Stimulated activated naive CD4-positive, alpha-beta T cell treated with Interleukin-2 at 50 U/mL for 16 hours (primary cell): Measurements from ENCODE around the gene LONRF3.

Experiments
- DNase-seq: peaks from one replicate; lab custom pipeline; 2025; lab: John Stamatoyannopoulos, UW

The LONRF3 gene

DNA sequence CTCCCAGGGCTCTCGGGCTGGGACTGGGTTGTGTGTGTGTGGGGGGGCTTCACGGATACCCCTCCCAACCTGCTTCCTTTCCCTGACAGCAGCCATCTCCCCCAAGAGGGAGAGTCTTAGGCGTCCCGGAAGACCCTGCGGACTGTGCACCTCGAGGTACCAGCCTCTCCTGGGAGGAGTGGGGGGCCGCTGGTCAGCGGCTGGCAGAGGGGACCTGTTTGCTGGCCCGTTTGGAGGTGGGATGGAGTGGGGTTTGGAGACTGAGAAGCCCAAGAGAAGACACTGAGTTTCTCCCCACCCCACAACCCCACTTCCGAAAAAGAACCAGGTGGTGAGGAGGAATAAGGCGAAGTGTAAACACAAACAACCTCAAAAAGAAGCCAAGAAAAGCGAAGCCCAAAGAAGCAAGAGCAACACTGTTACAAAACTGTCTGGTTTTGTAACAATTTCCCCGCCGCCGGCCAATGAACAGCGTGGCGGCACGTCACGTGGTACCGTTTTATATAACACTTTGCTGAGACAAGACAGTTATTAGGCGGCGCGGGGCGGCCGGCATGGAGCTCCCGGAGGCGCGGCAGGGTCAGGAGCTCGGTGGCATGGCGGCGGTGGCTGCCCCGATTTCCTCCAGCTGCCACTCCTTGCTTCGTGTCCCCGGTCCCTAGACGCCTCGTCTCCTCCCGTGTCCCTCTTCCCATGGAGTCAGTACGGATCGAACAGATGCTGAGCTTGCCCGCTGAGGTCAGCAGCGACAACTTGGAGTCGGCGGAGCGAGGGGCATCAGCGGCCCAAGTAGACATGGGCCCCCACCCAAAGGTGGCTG lies at the start of gene LONRF3:
TSS of gene LONRF3 (plus strand) at position 531 of the 820 bp plus-strand sequence. CDS start at position 694, 163 bp downstream.
- DNase-seq, result peak; percentile 58

DNA sequence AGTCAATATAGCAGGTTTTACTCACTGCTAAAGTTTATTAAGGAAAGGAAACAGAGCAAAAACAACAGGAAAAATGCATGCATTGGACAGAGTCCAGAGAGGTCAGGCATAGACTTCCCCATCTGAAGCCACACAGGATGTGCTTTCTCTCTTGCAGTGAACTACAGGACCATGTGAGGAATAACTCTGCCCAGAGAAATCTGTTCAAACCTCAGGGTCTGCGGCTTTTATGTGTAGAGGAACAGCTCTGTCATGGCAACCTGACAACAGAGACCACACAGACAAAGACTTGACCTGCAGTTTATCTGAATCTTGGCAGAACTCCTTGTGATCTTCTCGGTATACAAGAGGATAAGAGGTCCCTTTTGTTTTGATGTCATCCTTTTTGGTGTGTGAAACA lies 46.3 kb upstream of the LONRF3 start:
- no peak for DNase-seq

DNA sequence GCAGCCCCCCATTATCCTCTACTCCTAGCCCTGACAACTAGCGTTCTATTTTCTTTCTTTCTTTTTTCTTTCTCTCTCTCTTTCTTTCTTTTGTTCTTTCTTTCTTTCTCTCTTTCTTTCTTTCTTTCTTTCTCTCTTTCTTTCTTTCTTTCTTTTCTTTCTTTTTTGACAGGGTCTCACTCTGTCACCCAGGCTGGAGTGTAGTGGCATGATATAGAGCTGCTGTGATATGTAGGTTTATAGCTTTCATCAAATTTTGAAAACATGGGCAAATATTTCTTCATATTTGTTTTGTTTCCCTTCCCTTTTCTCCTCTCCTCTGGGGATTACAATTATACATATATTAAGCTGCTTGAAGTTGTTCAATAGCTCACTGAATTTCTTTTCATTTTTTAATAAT lies 39.1 kb upstream of the LONRF3 start:
- no peak for DNase-seq

DNA sequence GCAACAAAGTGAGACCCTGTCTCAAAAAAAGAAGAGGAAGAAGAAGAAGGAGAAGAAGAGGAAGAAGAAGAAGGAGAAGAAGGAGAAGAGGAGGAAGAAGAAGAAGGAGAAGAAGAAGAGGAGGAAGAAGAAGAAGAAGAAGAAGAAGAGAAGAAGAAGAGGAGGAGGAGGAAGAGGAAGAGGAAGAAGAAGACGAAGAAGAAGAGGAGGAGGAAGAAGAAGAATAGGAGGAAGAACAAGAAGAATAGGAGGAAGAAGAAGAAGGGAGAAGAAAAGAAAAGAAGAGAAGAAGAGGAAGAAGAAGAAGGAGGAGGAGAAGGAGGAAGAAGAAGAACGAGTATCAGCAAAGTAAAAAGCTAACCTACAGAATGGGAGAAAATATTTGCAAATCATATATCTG lies 33.3 kb upstream of the LONRF3 start:
- DNase-seq, result no peak

DNA sequence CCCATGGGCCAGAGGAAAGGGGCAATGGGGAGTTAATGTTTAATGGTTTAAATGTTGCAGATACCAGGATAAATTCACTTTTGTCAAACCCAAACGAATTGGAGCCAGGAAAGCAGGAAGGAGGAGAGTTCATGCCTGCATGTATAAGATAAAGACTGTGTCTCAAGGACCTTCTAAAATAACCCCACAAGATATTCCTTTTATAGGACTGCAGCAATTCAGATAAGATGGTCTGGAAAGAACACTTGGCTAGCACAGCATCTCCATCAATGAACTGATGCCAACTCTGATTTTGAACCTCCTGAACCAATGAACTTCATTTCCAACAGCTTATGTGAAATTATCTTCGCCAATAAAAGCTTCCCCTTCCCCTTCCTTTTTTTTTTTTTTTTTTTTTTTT lies 31.3 kb upstream of the LONRF3 start:
- DNase-seq, result no peak

DNA sequence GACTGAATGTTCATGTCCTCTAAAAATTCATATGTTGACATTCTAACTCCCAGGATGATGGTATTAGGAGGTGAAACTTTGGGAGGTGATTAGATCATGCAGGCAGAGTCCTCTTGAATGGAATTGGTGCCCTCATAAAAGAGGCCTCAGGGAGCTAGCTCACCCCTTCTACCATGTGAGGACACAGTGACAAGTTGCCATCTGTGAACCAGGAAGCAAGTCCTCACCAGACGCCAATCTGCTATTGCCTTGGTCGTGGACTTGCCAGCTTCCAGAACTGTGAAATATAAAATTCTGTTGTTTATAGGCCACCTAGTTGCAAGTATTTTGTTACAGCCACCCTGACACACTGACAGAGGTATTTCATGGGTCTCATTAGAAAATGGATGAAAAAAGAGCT lies 28.5 kb upstream of the LONRF3 start:
- no peak for DNase-seq

DNA sequence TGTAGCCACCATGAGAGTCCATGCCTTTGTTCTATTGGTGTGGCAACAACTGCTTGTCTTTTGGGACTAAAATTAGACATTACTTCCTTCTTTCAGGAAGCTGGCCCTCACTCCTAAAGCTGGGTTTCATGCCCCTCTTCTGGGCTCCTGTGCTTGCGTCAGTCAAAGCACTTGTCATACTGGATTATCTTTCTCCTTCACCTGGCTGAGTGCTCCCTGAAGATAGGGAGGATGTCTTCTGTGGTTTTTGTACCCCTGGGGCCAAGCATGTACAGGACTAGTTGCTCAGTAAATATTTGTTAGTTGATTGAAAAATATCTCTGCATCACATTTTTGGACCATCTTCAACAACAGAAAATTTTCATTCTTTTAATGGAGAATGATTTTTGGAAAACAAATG lies 26.1 kb upstream of the LONRF3 start:
- DNase-seq, result no peak

DNA sequence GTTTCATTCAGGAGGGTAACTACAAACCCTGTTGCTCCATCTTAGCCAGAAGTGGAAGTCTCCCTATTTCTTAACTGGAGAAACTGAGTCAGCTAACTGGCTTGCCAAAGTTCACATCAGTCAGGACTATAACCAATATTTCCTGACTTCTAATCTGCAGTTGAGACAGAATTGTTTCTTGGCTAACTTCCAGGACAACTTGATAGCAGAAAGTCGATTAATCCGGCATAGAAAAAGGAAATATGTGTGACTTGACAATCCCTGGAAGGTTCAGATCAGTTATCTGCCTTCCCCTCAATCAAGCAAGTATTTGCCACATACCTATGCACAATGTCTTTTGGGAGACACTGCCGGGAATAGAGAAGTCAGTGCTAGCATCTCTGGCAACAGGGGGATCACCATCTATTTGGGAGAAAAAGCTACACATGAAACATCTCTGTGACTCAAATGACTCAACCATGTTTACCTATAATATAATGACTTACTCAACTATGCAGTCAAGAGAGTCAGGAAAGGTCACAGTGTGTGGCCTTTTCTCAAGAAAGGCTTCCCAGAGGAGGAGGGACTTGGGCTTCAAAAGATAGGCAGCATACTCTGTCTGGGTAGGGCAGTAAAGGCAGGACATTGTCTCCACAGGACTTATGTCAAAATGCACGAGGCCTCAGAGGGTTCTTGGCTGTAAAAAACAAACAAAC lies 12.4 kb upstream of the LONRF3 start:
- DNase-seq, result no peak

DNA sequence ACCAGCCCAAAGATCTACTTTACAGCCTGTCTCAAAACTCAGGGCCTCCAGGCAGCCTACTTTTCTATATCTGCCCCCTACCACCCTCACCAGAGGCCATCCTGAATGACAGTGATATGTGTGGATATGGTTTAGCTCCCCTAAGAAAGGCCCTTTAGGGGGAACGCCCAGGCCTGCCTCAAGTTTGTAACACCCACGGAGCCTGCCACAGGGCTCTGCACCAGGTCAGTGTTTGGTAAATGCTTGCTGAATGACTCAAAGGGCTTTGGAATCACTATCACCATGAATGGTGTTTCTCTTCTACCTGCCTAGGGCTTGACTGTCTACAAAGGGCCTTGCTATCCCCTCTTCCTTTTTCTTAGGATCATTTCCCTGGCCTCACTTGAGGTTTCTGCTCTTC lies 11.3 kb upstream of the LONRF3 start:
- no peak for DNase-seq

DNA sequence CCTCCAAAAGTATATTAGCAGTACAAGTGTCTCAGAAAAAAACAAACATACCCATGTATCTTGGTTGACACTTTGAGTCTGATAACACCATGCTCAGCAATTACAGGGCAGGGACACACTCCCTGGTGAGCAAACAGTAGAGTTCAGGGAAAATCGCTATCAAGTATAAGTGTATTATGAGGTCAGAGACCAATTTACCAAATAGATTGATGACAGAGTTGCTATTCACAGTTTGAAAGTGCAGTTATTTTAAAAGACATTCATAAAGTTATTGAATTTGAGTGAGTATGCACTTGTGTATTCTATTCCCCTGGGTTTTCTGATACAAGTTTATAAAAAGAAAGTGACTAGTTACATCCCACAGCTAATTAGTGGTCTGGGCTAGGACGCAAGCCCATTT lies 10.2 kb upstream of the LONRF3 start:
- DNase-seq, result no peak

DNA sequence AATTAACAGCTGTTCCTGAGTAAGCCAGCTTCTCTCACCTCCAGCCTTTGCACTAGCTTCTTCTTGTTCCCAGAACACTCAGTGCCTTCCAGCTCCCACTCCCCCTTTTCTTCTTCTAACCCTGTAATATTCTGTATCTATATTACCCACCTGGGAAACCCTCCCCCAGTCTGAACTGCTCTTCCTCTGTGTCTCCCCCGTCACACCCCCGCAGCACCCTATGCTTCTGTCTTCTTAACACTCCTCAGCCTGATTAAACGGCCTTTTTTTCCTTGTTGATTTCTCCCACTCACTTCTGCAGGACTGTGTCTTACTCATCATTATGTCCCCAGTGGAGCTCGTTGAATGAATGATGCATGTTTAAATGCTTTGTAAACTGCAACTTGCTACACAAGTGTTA lies 9.0 kb upstream of the LONRF3 start:
- DNase-seq, result no peak

DNA sequence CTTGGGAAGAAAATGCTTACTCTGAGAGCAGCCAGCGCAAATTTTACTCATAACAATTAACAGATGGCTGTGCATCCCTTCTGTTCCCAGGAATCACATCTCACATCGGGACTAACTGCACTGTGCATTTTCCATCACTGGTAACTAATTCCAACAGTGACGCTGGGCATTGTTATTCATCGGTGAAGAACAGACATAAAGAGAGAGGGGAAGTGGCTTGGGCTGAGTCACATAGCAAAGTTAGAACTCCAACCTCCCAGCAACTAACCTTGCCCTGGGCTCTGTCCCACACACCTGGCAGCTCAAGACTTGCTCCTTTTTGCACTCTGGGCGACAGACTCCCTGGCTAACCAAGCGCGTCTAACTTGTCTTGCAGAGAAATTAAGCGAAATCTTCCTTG lies 6.4 kb upstream of the LONRF3 start:
- no peak for DNase-seq

DNA sequence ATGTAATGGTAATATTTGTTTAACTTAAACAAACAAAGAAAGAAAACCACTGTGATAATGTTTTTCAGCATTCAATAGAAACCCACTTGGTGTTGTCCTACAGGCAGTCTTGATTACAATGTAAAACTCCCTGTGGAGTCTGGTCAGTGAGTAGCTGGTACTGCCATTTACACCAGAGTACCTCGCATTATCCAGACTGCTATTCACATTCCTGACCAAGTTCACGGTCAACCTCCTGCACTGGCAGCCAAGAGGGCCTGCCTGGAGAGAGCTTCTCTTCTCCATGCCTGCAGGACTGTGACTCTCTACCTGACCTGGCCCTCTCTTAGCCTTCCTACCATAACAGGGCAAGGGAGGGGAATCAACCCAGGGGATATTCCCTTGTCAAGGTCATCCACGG lies 2.9 kb upstream of the LONRF3 start:
- no peak for DNase-seq

DNA sequence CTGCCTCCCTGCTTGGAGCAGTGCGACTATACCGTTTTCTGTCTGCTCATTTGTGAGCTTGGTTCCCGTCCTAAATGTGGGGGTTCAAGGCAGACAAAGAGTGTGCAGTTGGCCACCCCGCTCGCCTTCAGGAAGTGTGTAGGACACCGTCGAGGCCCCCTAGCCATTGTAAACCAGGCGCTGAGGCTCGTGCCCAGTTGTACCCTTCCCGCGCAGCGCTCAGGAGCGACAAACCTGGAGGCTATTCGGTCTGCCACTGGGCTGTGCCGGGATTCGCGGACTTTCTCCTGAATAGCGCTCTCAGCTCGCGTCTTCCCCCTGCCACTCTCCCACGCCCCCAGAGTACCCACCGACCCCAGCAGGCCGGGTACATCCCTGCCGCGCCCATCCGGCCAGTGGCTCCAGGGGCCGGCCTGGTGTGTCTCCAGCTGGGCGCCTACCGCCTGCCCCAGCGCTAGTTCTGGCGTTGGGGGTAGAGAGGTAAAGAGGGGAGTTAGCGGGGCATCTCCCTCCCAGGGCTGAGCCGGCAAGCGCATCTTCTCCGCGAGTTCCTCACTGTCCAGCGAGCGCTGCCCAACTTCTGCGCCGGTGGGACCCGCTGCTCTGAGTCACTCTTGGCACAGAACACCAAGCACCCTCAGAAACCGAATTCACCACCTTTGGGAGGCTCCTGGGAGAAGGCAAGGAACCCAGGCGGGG lies 880 bp upstream of the LONRF3 start:
- DNase-seq, result no peak

DNA sequence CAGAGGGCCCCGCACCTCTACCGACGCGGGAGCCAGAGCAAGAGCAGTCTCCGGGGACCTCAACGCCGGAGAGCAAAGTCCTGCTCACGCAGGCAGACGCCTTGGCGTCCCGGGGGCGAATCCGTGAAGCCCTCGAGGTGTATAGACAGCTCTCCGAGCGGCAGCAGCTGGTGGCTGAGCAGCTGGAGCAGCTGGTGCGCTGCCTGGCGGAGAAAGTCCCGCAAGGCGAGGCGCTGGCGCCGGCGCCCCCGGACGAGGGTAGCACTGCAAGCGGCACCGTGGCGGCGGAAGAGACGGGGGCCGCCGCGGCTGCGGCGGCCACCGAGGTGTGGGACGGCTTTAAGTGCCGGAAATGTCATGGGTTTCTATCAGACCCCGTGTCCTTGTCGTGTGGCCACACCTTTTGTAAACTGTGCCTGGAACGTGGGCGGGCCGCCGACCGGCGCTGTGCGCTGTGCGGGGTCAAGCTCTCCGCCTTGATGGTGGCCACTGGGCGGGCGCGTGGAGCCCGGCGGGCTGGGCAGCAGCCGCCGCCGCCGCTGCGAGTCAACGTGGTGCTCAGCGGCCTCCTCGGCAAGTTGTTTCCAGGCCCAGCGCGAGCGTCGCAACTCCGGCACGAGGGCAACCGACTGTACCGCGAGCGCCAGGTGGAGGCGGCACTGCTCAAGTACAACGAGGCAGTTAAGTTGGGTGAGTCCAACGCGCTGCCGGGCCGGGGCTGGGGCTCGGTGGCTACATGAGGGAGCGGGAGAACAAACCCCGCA lies 672 bp downstream of the LONRF3 start:
- peak; percentile 31 for DNase-seq

DNA sequence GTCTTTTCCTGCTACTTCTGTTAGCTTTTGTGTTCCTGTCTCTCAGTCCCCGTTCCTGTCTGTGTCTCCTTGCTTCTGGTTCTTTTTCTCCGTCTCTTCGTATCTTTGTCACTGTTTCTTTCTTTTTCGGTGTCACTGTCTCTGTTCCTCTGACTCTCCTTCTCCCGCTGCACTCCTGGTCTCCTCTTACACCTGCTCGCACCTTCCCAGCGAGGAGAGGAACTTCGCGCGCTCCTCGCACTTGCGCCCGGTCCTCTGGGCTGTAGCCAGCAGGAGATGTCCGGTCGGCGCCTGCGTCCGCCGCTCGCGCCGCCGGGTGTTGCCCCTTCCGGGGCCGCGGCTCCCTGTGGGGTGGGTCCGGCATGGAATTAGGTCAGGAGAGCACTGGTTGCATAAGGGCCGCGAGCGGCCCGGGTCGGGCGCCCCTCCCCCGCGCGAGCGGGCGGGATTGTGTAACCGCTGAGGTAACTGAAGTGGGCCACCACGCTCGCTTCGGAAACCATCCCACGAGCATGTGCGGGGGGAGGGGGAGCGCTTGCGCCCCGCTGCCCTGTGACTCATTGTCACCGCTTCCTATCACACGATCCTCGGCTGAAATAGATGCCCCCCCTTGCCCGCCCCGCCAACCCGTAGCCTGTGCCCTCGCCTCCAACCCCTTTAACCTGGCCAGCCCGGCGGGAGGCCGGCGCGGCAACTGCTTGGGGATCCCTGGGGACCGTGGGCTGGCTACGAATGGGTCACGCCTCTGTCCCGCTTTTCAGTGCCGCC lies 1.6 kb downstream of the LONRF3 start:
- DNase-seq, result peak; percentile 73

DNA sequence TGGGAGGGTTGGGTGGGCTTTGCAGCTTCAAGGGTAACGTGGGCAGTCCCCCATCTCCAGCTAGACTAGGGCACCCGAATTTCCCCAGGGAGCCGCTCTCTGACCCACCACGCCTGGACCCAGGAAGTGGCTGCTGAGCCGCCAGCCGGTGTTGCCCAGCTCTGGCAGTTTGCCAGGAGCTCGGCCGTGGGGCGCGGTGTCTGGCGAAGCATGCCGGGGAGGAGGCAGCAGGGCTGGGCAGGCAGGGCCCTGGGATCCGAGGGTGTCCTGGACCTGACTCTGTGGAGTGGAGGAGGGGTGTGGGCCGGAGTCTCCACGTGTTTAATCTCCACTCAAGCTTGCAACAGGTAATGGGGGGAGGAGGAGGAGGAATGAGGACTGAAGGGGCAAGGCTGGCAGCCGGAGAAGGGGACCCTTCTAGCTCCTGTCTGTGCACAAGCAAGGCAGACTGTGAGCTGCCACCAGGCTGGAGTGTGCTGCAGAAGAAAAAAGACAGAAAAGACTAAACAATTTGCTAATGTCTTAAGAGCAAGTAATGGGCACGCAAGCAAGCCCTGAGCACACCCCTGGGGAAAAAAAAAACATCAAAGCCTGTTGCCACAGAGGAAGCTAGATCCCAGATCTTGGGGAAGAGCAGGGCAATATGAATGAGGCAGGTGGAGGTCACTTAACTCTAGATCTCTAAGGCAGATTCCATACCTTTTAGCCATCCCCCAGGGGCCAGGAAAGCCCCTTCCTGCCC lies 2.4 kb downstream of the LONRF3 start:
- DNase-seq, result peak; percentile 14

DNA sequence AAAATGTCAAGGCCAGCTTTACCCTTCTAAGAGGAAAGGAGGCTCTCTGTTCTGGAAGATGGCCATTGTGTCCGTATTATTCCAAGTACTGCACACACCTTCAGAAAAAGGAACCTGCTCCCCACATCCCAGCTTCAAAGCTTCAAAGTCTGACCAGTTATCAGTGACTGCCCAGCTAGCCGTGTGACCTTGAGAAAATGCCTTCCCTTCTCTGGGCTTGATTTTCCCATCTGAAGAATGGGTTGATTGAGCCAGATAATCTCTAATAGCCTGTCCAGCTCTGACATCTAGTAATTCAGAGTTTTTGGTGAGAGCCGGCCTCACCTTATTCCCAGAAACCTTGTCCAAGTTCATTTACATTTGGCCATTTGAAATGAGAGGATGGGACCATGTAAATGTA lies 3.0 kb downstream of the LONRF3 start:
- DNase-seq, result no peak

DNA sequence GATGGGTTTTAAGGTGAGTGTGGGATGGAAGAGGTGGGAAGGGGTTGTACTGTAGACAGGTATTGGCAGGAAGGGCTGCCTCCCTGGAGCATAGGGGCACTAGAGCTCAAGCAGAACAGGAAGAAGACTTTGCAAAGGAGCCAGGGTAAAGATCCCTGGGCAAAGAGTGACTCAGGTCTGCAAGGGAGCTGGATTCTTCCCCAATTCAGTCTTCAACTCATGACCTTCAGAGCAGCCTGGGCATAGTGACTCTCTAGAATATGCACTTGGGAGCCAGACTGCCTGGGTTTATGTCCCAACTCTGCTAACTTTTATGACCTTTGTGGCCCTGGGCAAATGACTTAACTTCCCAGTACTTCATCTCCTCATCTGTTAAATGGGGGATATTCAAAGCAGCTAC lies 4.0 kb downstream of the LONRF3 start:
- DNase-seq, result no peak

DNA sequence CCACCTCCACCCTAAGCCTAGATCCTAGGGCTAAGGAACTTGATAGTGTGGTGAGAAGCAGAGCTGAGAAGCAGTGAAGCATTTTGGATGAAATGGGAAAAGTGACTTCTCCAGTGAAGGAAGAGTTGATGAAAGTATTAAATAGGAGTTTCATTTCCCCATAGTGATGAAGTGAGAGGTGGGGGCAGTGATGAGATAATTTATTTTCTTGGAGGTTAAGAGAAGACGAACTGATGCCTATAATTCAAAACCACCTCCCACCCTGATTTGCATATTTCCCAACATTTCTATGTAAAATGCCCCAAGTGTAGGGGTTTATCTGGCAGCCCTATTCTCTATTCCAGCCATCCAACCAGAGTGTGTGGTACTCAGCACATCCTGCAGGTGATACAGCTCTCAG lies 6.3 kb downstream of the LONRF3 start:
- no peak for DNase-seq

DNA sequence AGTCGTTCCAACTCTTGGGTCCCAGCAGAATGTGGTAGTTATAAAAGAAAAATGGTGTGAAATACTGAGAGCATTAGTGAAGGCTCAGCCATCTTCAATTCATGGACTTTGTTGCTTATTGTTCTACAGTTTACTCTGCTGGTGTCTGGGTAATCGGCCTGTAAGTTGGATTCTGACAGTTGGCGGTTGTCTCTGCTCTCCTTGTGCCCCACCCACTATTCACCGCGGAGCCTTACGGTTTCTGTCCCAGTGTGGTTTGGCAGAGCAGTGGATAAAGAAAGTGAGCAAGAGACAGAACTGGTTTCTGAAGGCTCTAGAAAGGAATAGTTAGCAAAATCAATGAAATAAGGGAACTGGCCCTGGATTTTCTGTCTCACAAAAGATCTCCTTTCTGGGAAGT lies 9.1 kb downstream of the LONRF3 start:
- no peak for DNase-seq
